CD14-positive monocyte (primary cell): ENCODE results near the gene MYO1A. TPM values are rescaled to one million over a fixed set of nuclear protein-coding genes. Genes with fewer than 3 reads are reported as not detected.
A peak's percentile ranks its signal among the peaks of the same experiment; 100 is the strongest.
"Not testable (repeated sequence)": the region's sequence is repeated elsewhere in the genome, so short reads cannot be mapped to it uniquely, and the experiment has no call there.

Experiments
- DNase-seq, 3 donors: peaks; one replicate each; pipeline ENCODE4 v3.0.0-alpha.2; 2011 to 2022
- H2AFZ ChIP-seq: 2 replicates; pipeline ENCODE4 v1.6.0; 2012; ENCODE audit warnings: mild to moderate bottlenecking, low read depth, low read length, inconsistent platforms; ENCODE audit not compliant: insufficient read depth, poor library complexity, severe bottlenecking
- H3K27ac ChIP-seq, 2 donors: 1 replicate in 1 of 2; 2 replicates in 1 of 2; pipeline ENCODE4 v1.5.1; 2012 to 2013; ENCODE audit warnings: low read length in 2 of 2, control low read depth in 1 of 2, inconsistent platforms in 1 of 2, low read depth in 1 of 2, mild to moderate bottlenecking in 1 of 2
- H3K27me3 ChIP-seq, 2 donors: one replicate each; pipeline versions ENCODE4 v1.6.0 to v1.6.1; 2011 to 2013; ENCODE audit warnings: low read length in 2 of 2; ENCODE audit not compliant: control insufficient read depth in 2 of 2, insufficient read depth in 2 of 2
- H3K36me3 ChIP-seq, 2 donors: replicated peaks in 1 of 2; 1 replicate in 1 of 2; 2 replicates in 1 of 2; pipeline versions ENCODE4 v1.5.1 to v1.6.1; 2012 to 2013; ENCODE audit warnings: low read length in 2 of 2, control low read depth in 1 of 2, inconsistent platforms in 1 of 2, mild to moderate bottlenecking in 1 of 2; ENCODE audit not compliant: insufficient read depth in 2 of 2, control insufficient read depth in 1 of 2
- H3K4me1 ChIP-seq, 2 donors: 1 replicate in 1 of 2; 2 replicates in 1 of 2; pipeline versions ENCODE4 v1.5.1 to v1.6.1; 2012 to 2013; ENCODE audit warnings: low read length in 2 of 2, control low read depth in 1 of 2, inconsistent platforms in 1 of 2, mild to moderate bottlenecking in 1 of 2, moderate library complexity in 1 of 2; ENCODE audit not compliant: insufficient read depth in 2 of 2, control insufficient read depth in 1 of 2
- H3K4me2 ChIP-seq: replicated peaks from 2 replicates; pipeline ENCODE3; 2012; ENCODE audit warnings: low read length, moderate library complexity, mild to moderate bottlenecking; ENCODE audit not compliant: poor library complexity, severe bottlenecking; ENCODE audit errors: extremely low read depth
- H3K4me3 ChIP-seq, 3 experiments: fragments of 200-600 bp in 1 of 3; sonication (generic) in 1 of 3; replicated peaks in 1 of 3; 1 replicate in 2 of 3; 2 replicates in 1 of 3; pipeline ENCODE4 v1.5.1; 2011 to 2013; ENCODE audit warnings: low read length in 3 of 3, mild to moderate bottlenecking in 3 of 3, control low read depth in 2 of 3, low read depth in 2 of 3, inconsistent platforms in 1 of 3, moderate library complexity in 1 of 3
- H3K79me2 ChIP-seq: 2 replicates; pipeline ENCODE4 v1.6.0; 2012; ENCODE audit warnings: mild to moderate bottlenecking, control low read depth, inconsistent platforms, low read length, moderate library complexity; ENCODE audit not compliant: insufficient read depth
- H3K9ac ChIP-seq: 2 replicates; pipeline ENCODE4 v1.6.0; 2017; ENCODE audit warnings: low read length, mild to moderate bottlenecking; ENCODE audit not compliant: insufficient read depth, poor library complexity, severe bottlenecking
- H3K9me3 ChIP-seq, 2 donors: replicated peaks in 1 of 2; 1 replicate in 1 of 2; 2 replicates in 1 of 2; pipeline versions ENCODE4 v1.5.1 to v1.6.1; 2012 to 2013; ENCODE audit warnings: low read length in 2 of 2, control low read depth in 1 of 2; ENCODE audit not compliant: control insufficient read depth in 1 of 2, insufficient read depth in 1 of 2
- H4K20me1 ChIP-seq: 2 replicates; pipeline ENCODE4 v1.6.0; 2012; ENCODE audit warnings: mild to moderate bottlenecking, low read length, control low read depth, moderate library complexity; ENCODE audit not compliant: insufficient read depth
- H3K27ac Mint-ChIP-seq, 7 donors: one replicate each; pipeline ENCODE4 v1.8.0; 2020; ENCODE audit warnings: mild to moderate bottlenecking in 7 of 7, mixed read lengths in 7 of 7, moderate library complexity in 6 of 7, inconsistent platforms in 2 of 7
- H3K27me3 Mint-ChIP-seq, 3 donors: one replicate each; pipeline ENCODE4 v1.8.0; 2021 to 2022; ENCODE audit warnings: low read depth in 3 of 3, mild to moderate bottlenecking in 3 of 3, mixed read lengths in 3 of 3, moderate library complexity in 3 of 3, inconsistent platforms in 1 of 3
- H3K36me3 Mint-ChIP-seq, 2 donors: one replicate each; pipeline ENCODE4 v1.8.0; 2020; ENCODE audit warnings: mixed read lengths in 2 of 2, inconsistent platforms in 1 of 2, mild to moderate bottlenecking in 1 of 2
- H3K4me1 Mint-ChIP-seq: one replicate; pipeline ENCODE4 v1.8.0; 2020; ENCODE audit warnings: mild to moderate bottlenecking, mixed read lengths
- H3K4me3 Mint-ChIP-seq, 2 donors: one replicate each; pipeline ENCODE4 v1.8.0; 2020; ENCODE audit warnings: mild to moderate bottlenecking in 2 of 2, mixed read lengths in 2 of 2, moderate library complexity in 1 of 2
- H3K9me3 Mint-ChIP-seq, 7 donors: one replicate each; pipeline ENCODE4 v1.8.0; 2020 to 2022; ENCODE audit warnings: mixed read lengths in 7 of 7, mild to moderate bottlenecking in 6 of 7, moderate library complexity in 6 of 7, inconsistent platforms in 2 of 7
- WGBS: methylation state at CpG from one replicate; pipeline ENCODE4 v1.1.5; 2013; ENCODE audit warnings: missing lambda C conversion rate; ENCODE audit not compliant: insufficient coverage; 5-methylcytosine and 5-hydroxymethylcytosine counted together
- intact Hi-C, 2 donors: fragments of 100-400 bp; cut with micrococcal nuclease; formaldehyde crosslinking; loops; one replicate each; pipeline versions ENCODE4 v1.15.0 to v1.15.1; 2023
- polyA plus RNA-seq, 3 donors: library from polyadenylated mRNA; depleted of rRNA in 1 of 3; unstranded in 2 of 3; stranded (reverse) in 1 of 3; fragments of 300-500 nt in 2 of 3; fragments of >200 nt in 1 of 3; fragmentation: Illumina TruSeq in 2 of 3; gene quantifications; 1 replicate in 2 of 3; 2 replicates in 1 of 3; pipeline ENCODE4 v1.2.3, GENCODE V29; 2012 to 2021
- TF ChIP-seq, protein P1 (sequence below): fragments of 200-600 bp; IDR thresholded peaks from one replicate; pipeline ENCODE4 v1.8.0; 2022; ENCODE audit warnings: antibody characterized with exemption, mild to moderate bottlenecking

MYO1A gene
- polyA plus RNA-seq, 3 donors, result 0.22 to 1.7 (median 1.3) TPM

DNA sequence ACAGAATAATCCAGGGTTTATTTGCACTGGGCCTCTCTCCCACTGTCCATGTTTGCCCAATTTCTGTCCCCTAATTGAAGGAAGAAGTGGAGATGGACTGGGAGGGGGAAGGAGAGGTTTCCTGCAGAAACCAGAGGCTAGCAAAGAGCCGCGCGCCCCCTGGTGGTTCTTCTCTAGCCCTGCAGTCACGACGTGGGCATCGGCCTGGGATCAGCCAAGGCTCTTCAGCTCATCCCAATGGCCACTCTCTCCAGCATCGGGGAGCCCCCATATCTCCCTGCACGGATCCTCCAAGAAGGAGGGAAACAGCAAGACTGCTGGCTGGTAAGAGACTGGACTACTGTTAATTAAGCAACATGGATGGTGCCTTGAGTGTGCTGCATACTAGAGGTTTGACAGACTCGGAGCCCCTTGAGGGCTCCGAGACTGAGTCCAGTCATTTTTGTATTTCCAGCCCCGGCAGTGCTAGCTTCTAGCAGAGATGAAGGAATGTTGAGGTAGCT, 62.3 kb downstream of the MYO1A start:
- H3K36me3 ChIP-seq, result no peaks in the 10 kb centered on the region
- WGBS, result no CpG with 5 or more reads among the region's 11 CpGs
- no peaks in the 10 kb centered on the region for H4K20me1 ChIP-seq
- intact Hi-C loops, result loop anchor here (2.0 to 5.0 kb wide), 2 partner anchors 229 to 230 kb away; no protein-coding TSS in a partner anchor
- no peak overlapping the region for H3K4me3 ChIP-seq
- Mint-ChIP-seq H3K36me3 (no peaks in the 10 kb centered on the region), H3K4me3 (peak overlapping the region; percentile 39 to 57), H3K27ac (no peak overlapping the region), H3K4me1 (peaks cover 33% of the 10 kb centered on the region), H3K27me3 (peaks cover 4 to 6% (median 4%) of the 10 kb centered on the region in 3 donors), H3K9me3 (no peaks in the 10 kb centered on the region)
- no peak overlapping the region for H3K9ac ChIP-seq
- no peaks in the 10 kb centered on the region for H3K79me2 ChIP-seq
- no peaks in the 10 kb centered on the region for H3K9me3 ChIP-seq
- H2AFZ ChIP-seq, result peak overlapping the region; percentile 23
- H3K27ac ChIP-seq, result no peak overlapping the region
- peak; percentile 58 to 81 (median 75) for DNase-seq
- peaks cover 26 to 32% of the 10 kb centered on the region in 2 donors for H3K4me1 ChIP-seq
- no peaks in the 10 kb centered on the region for H3K27me3 ChIP-seq
- no peak overlapping the region for H3K4me2 ChIP-seq
- TF ChIP-seq, protein P1, sequence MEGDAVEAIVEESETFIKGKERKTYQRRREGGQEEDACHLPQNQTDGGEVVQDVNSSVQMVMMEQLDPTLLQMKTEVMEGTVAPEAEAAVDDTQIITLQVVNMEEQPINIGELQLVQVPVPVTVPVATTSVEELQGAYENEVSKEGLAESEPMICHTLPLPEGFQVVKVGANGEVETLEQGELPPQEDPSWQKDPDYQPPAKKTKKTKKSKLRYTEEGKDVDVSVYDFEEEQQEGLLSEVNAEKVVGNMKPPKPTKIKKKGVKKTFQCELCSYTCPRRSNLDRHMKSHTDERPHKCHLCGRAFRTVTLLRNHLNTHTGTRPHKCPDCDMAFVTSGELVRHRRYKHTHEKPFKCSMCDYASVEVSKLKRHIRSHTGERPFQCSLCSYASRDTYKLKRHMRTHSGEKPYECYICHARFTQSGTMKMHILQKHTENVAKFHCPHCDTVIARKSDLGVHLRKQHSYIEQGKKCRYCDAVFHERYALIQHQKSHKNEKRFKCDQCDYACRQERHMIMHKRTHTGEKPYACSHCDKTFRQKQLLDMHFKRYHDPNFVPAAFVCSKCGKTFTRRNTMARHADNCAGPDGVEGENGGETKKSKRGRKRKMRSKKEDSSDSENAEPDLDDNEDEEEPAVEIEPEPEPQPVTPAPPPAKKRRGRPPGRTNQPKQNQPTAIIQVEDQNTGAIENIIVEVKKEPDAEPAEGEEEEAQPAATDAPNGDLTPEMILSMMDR, result peak; percentile 91

DNA sequence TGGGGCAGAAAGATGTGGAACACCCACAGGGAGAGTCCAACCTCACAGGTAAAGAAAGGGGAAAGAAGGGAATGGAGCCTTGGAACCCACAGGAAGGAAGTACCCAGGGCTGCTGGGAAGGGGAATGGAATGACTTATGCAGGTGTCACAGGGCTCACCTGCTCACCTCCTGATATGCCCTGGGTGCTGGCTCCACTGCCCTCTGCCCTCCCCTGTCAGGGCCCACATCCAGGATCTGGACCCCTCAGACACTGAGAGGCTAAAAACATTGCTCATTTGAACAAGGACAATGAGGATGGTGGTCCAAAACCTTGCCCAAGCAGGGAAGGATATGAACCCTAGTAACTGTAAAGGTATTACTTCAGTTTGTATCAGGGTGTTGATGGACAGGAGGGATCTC, 62.9 kb downstream of the MYO1A start:
- Histone ChIP-seq H3K27me3 (no peaks in the 10 kb centered on the region), H3K79me2 (no peaks in the 10 kb centered on the region), H3K9ac (no peak overlapping the region), H3K4me1 (peaks cover 26 to 31% of the 10 kb centered on the region in 2 donors), H3K36me3 (no peaks in the 10 kb centered on the region), H3K4me3 (no peak overlapping the region), H4K20me1 (no peaks in the 10 kb centered on the region), H3K9me3 (no peaks in the 10 kb centered on the region), H2AFZ (peak overlapping the region; percentile 23), H3K27ac (no peak overlapping the region), H3K4me2 (no peak overlapping the region)
- H3K36me3 Mint-ChIP-seq, result no peaks in the 10 kb centered on the region
- intact Hi-C loops, result loop anchor here (2.0 to 5.0 kb wide), 2 partner anchors 228 to 230 kb away; no protein-coding TSS in a partner anchor
- DNase-seq, result no peak
- H3K27ac Mint-ChIP-seq, result no peak overlapping the region
- H3K9me3 Mint-ChIP-seq, result no peaks in the 10 kb centered on the region
- peaks cover 33% of the 10 kb centered on the region for H3K4me1 Mint-ChIP-seq
- TF ChIP-seq, protein P1, result no peak
- peaks cover 4 to 6% (median 4%) of the 10 kb centered on the region in 3 donors for H3K27me3 Mint-ChIP-seq
- H3K4me3 Mint-ChIP-seq, result no peak overlapping the region

DNA sequence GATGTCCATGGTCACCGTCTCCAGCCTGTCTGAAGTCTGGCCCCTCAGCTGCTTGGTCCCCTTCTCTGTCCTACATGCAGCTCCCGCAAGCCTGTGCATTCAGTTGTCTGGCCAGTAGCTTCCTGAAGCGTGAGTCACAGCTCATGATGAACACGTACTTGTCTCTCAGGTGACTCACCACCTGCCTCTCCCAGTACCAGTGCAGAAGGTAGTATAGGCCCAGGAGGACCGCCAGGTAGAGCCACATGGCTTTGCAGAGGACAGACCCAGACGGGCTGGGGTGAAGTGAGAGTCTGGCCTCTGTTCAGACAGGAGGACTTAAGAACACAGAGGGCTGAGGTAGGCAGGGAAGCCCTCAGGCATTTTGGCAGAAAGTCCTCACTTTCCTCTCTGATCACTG, 64.2 kb downstream of the MYO1A start:
- H3K9ac ChIP-seq, DNase-seq, H3K9me3 Mint-ChIP-seq, H3K27ac Mint-ChIP-seq, H2AFZ ChIP-seq, H3K4me2 ChIP-seq, H3K79me2 ChIP-seq, H3K27ac ChIP-seq, H4K20me1 ChIP-seq, H3K27me3 ChIP-seq, H3K4me3 Mint-ChIP-seq, H3K4me3 ChIP-seq, H3K36me3 Mint-ChIP-seq, H3K27me3 Mint-ChIP-seq, H3K9me3 ChIP-seq, H3K36me3 ChIP-seq: not testable (repeated sequence)
- peaks cover 13 to 18% of the 10 kb centered on the region in 2 donors for H3K4me1 ChIP-seq
- 68% methylated on average over 2 of the region's 6 CpGs for WGBS
- intact Hi-C loops, result loop anchor here (2.0 to 5.0 kb wide), 2 partner anchors 227 to 228 kb away; no protein-coding TSS in a partner anchor
- peaks cover 22% of the 10 kb centered on the region for H3K4me1 Mint-ChIP-seq
